GM18868 (cell line): ENCODE results near the gene CCT6B.

ENCODE experiments used
- ATAC-seq: cut with Tn5 transposase; IDR thresholded peaks from one replicate; pipeline ENCODE4 v1.9.1; 2021; ENCODE audit warnings: mild to moderate bottlenecking, moderate library complexity; ENCODE audit not compliant: unreplicated experiment

The CCT6B gene

DNA sequence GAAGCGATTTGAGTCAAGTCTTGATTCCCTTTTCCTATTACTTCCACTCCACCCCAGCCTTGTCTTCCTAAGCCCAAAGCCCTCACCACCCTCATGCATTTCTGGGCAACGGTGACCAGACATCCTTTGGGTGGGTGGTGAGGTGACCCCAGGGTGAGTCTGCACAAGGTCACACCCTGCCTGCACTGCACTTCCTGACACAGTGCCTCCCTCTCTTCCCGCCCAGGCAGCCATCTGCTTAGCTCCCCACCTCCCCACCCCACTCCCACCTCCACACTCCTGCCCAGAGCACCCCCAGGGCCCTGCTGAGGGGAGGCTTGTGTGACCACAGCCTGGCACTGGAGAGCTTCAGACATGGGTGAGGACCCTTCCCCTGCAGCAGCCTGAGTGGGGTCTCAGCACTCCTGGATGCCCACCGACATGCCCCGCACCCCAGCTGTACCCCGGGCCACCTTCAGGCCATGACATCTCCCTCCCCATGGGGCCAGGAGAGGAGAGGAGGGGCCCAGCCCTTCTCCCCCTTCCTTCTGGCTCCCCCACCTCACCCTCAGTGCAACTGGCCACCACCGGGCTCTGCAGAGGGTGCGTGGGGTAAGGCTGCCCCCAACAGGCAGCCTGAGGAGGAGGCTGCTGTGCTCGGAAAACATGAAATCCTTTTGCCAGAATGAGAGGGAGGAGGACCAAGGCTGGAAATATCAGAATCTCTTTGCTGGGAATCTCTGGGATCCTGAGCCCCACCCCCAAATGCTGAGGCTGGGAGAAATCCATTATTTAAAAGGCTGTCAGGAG is 68.6 kb downstream of the CCT6B start:
- no peak for ATAC-seq

GRCh38 chr17:34886831-34887230 is 74.4 kb downstream of the CCT6B start:
- no peak for ATAC-seq

DNA sequence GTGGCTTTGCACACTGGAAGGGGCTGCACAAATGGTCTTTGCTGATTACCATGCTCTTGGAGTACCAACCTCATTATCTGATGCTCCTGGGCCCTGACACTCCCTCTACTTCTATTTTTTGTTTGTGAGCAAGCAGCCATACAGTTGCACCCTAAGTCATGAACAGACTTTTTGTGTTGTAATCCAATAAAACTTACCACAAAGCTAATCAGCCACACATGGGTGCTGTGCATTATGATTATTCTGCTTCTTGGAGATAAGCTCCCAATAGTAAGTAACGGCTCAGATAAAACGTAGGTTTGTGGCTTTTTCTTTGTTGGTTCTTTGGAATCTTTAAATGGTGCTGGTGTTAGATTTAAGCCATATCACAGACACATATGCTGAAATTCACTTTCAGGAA is 76.2 kb downstream of the CCT6B start:
- ATAC-seq = no peak

DNA sequence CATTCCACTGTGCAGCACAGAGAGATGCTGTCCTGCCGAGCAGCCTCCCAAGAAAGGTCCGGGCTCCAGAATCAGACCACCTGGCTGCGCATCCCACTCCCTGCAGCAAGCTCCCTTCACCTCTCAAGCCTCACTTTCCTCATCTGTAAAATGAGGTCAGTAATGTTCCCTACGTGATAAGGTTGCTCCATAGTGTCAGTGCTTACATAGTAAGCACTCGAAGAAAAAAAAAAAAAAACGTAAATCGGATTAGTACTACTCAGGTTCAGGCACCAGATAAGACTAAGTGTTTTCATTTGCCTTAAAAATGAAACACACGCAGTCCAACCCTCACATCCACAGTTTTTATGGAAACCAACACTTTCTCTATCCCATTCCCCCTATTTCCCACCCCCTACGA is 76.7 kb downstream of the CCT6B start:
- no peak for ATAC-seq

DNA sequence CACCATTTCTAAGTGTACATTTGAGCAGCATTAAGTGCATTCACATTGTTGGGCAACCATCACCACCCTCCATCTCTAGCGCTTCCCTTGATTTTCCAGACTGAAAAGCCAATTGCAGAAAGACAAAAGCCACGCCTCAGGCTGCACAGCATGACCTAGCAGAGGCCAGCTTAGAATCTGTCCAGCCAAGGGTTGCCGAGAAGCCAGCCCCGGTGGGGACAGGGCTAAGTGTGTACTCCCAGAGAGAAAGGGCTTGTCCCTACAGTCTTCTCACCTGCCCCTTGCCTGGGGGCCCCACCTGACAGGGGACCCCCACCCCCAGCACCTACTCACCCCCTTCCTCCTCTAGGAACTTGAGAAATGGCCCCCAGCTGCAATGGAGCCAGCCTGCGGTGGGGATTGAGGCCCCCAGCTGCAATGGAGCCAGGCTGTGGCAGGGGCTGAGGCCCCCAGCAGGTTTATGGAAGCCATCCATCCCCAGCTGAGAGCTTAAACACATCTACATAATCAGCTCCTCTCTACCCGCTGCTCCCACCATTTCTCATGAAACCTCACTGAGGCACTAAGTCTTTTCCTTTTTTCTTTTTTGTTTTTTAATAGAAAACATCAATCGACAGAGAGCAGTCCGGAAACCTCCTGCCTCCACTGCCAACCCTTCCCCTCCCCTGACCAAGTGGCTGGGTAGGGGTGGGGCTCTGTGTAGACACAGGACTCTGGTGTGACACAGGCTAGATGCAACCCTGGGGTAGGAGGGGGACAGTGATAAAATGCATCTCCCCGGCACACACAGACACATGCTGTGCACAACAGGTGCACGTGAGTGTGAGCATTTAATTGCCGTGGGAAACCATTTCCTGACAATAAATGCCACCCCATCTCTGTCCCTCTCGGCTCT is 77.9 kb downstream of the CCT6B start:
- ATAC-seq = no peak

DNA sequence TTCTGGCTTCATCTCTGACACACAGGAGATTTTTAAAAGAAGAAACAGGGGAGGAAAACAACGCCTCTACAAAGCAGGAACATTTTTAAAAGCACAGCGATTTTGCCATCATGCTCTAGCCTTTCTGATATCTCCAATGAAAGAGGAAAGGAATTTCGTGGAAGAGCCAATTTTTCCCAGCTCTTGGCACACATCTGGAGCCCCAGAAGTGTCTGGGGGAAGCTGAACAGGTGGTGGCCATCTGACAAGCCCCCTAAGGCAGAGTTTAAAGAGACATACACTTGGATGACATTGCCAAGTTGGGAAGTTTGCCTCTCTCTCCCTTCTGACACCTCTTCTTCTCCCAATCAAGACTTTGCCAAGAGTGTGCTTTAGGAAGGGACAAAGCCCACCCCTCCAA is 82.1 kb downstream of the CCT6B start:
- no peak for ATAC-seq
